ENCODE results near the gene CNTNAP2. TPM values are rescaled to one million over a fixed set of nuclear protein-coding genes. Genes with fewer than 3 reads are reported as not detected.

CNTNAP2 gene
- total RNA-seq, 2 donors from 2014 or later, result 171 to 228 TPM

- no peak overlapping the region for H3K27ac Mint-ChIP-seq
- Histone ChIP-seq H3K4me3 (ENCODE audit: low read length) (no peak overlapping the region), H3K27me3 (ENCODE audit: control insufficient read depth, insufficient read depth, low read length, poor library complexity, severe bottlenecking) (no peaks in the 10 kb centered on the region), H3K9me3 (ENCODE audit: control insufficient read depth, low read length) (peaks cover 3% of the 10 kb centered on the region), H3K27ac (ENCODE audit: low read depth, low read length) (no peak overlapping the region), H3K4me1 (ENCODE audit: control insufficient read depth, insufficient read depth, low read length) (no peaks in the 10 kb centered on the region), H3K36me3 (ENCODE audit: control insufficient read depth, insufficient read depth, low read length) (no peaks in the 10 kb centered on the region), H3K9ac (ENCODE audit: extremely low read depth, low read length, poor library complexity, severe bottlenecking) (no peak overlapping the region)
- peaks cover 4% of the 10 kb centered on the region for H3K9me3 Mint-ChIP-seq
- 71 to 74% methylated on average over 4 to 5 of the region's 5 CpGs for WGBS, 2 experiments (ENCODE audit: insufficient coverage in 1 of 2, insufficient read length in 1 of 2)
- H3K27me3 Mint-ChIP-seq (ENCODE audit: insufficient read depth), result no peaks in the 10 kb centered on the region
- H3K4me1 Mint-ChIP-seq, result no peaks in the 10 kb centered on the region
- H3K4me3 Mint-ChIP-seq, result no peak overlapping the region
- no peak for DNase-seq
- TF ChIP-seq, protein P1, sequence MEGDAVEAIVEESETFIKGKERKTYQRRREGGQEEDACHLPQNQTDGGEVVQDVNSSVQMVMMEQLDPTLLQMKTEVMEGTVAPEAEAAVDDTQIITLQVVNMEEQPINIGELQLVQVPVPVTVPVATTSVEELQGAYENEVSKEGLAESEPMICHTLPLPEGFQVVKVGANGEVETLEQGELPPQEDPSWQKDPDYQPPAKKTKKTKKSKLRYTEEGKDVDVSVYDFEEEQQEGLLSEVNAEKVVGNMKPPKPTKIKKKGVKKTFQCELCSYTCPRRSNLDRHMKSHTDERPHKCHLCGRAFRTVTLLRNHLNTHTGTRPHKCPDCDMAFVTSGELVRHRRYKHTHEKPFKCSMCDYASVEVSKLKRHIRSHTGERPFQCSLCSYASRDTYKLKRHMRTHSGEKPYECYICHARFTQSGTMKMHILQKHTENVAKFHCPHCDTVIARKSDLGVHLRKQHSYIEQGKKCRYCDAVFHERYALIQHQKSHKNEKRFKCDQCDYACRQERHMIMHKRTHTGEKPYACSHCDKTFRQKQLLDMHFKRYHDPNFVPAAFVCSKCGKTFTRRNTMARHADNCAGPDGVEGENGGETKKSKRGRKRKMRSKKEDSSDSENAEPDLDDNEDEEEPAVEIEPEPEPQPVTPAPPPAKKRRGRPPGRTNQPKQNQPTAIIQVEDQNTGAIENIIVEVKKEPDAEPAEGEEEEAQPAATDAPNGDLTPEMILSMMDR (conservative IDR thresholded peaks at IDR 0.05), result no peak
- H3K36me3 Mint-ChIP-seq (ENCODE audit: low read depth), result peaks cover 3% of the 10 kb centered on the region
These were observed 1862.0 kb downstream of the CNTNAP2 start for GRCh38 chr7:147978651-147979050.

DNA sequence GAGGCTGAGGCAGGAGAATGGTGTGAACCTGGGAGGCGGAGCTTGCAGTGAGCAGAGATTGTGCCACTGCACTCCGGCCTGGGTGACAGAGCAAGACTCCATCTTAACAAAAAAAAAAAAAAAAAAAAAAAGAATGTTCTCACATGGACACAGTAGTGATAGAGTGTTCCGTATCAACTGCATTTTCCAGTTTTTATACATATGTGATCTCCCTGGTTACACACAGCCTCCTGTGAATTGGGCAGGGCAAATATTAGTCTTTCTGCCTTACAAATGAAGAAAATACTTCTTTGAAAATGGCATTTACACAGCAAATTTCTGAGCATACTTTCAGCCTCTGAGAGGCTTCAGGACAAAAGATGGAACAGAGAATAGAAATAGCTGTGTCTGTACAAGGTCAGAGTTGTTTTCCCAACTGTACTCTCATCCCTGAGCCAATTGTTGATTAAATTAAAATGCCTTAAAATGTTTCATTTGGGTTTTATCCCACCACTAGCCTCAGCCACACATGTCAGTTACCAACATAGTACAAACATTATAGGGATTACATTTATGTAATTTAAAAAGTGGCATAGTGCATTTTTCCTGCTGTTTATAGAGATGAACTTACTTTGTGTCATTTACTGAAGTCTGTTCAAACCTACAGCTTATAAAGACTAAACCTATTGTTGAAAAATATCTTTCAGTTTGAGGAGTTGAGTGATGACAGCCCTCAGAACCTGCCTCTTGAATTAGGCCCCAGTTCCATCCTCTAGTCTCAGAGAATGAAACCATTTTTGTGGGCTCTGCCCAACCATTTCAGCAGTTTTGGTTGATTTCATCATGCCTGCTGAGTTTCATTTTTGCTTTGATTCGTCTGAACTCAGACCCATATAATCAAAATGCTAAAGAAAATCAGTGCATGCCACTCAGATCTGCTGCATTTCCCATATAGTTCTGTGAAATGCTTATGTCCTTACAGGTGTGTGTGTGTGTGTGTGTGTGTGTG lies 1864.5 kb downstream of the CNTNAP2 start:
- Mint-ChIP-seq H3K4me1 (peaks cover 7% of the 10 kb centered on the region), H3K27ac (no peak overlapping the region), H3K4me3 (no peak overlapping the region), H3K27me3 (ENCODE audit: insufficient read depth) (no peaks in the 10 kb centered on the region), H3K36me3 (ENCODE audit: low read depth) (peaks cover 4% of the 10 kb centered on the region), H3K9me3 (peaks cover 16% of the 10 kb centered on the region)
- DNase-seq, result no peak
- Histone ChIP-seq H3K36me3 (ENCODE audit: control insufficient read depth, insufficient read depth, low read length) (no peaks in the 10 kb centered on the region), H3K9me3 (ENCODE audit: control insufficient read depth, low read length) (peaks cover 17% of the 10 kb centered on the region), H3K9ac (ENCODE audit: extremely low read depth, low read length, poor library complexity, severe bottlenecking) (no peak overlapping the region), H3K4me3 (ENCODE audit: low read length) (no peak overlapping the region), H3K27me3 (ENCODE audit: control insufficient read depth, insufficient read depth, low read length, poor library complexity, severe bottlenecking) (no peaks in the 10 kb centered on the region), H3K4me1 (ENCODE audit: control insufficient read depth, insufficient read depth, low read length) (no peaks in the 10 kb centered on the region), H3K27ac (ENCODE audit: low read depth, low read length) (no peak overlapping the region)
- 86 to 100% methylated on average over 1 to 2 of the region's 4 CpGs for WGBS, 2 experiments (ENCODE audit: insufficient coverage in 1 of 2, insufficient read length in 1 of 2)
- TF ChIP-seq, protein P1 (conservative IDR thresholded peaks at IDR 0.05), result no peak

GRCh38 chr7:147982307-147982706 lies 1865.7 kb downstream of the CNTNAP2 start:
- Mint-ChIP-seq H3K27me3 (ENCODE audit: insufficient read depth) (no peaks in the 10 kb centered on the region), H3K4me3 (no peak overlapping the region), H3K9me3 (peaks cover 21% of the 10 kb centered on the region), H3K4me1 (peaks cover 7% of the 10 kb centered on the region), H3K36me3 (ENCODE audit: low read depth) (peaks cover 4% of the 10 kb centered on the region), H3K27ac (no peak overlapping the region)
- Histone ChIP-seq H3K9ac (ENCODE audit: extremely low read depth, low read length, poor library complexity, severe bottlenecking) (no peak overlapping the region), H3K9me3 (ENCODE audit: control insufficient read depth, low read length) (peaks cover 28% of the 10 kb centered on the region), H3K4me1 (ENCODE audit: control insufficient read depth, insufficient read depth, low read length) (no peaks in the 10 kb centered on the region), H3K36me3 (ENCODE audit: control insufficient read depth, insufficient read depth, low read length) (no peaks in the 10 kb centered on the region), H3K27me3 (ENCODE audit: control insufficient read depth, insufficient read depth, low read length, poor library complexity, severe bottlenecking) (no peaks in the 10 kb centered on the region), H3K4me3 (ENCODE audit: low read length) (no peak overlapping the region), H3K27ac (ENCODE audit: low read depth, low read length) (no peak overlapping the region)
- 83 to 89% methylated on average over 1 of the region's 1 CpG for WGBS, 2 experiments (ENCODE audit: insufficient coverage in 1 of 2, insufficient read length in 1 of 2)
- TF ChIP-seq, protein P1 (conservative IDR thresholded peaks at IDR 0.05), result no peak
- no peak for DNase-seq
